Neural progenitor cell (in vitro differentiated cells): ENCODE data around the gene CPNE4.

Experiments
- EZH2 ChIP-seq: fragments of 200-600 bp; sonication (generic); IDR thresholded peaks from 2 replicates; pipeline ENCODE4 v1.6.1; 2017; ENCODE audit warnings: antibody characterized with exemption, mild to moderate bottlenecking, moderate library complexity
- EZH2phosphoT487 ChIP-seq: fragments of 200-600 bp; sonication (generic); IDR thresholded peaks from 2 replicates; pipeline ENCODE4 v1.6.1; 2017; ENCODE audit warnings: antibody characterized with exemption
- TF ChIP-seq, protein P1 (sequence below): fragments of 200-600 bp; sonication (generic); IDR thresholded peaks from 2 replicates; pipeline ENCODE4 v1.5.1; 2017; ENCODE audit warnings: antibody characterized with exemption, mild to moderate bottlenecking

DNA sequence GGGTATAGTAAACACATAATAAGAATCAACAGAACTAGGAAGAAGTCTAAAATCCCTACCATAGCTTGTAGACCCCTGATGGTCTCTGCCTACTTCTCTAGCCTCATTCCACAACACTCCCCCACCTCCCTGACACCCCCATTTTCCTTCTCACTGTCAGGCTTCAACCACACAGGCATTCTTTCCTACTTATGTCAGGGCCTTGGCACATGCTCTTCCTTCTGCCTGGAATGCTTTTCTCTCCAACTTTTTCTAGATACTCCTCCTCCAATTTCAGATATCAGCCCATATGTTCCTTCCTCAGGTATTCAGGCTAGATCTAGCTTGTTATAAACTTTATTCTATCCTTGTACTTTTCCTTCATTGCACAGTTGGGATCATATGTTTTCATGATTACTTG, 426.1 kb downstream of the CPNE4 start:
- TF ChIP-seq EZH2 (no peak), EZH2phosphoT487 (no peak)
- TF ChIP-seq, protein P1, sequence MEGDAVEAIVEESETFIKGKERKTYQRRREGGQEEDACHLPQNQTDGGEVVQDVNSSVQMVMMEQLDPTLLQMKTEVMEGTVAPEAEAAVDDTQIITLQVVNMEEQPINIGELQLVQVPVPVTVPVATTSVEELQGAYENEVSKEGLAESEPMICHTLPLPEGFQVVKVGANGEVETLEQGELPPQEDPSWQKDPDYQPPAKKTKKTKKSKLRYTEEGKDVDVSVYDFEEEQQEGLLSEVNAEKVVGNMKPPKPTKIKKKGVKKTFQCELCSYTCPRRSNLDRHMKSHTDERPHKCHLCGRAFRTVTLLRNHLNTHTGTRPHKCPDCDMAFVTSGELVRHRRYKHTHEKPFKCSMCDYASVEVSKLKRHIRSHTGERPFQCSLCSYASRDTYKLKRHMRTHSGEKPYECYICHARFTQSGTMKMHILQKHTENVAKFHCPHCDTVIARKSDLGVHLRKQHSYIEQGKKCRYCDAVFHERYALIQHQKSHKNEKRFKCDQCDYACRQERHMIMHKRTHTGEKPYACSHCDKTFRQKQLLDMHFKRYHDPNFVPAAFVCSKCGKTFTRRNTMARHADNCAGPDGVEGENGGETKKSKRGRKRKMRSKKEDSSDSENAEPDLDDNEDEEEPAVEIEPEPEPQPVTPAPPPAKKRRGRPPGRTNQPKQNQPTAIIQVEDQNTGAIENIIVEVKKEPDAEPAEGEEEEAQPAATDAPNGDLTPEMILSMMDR = no peak
